GM12878 (cell line): ENCODE data around the gene PSMB10. TPM values are rescaled to one million over a fixed set of nuclear protein-coding genes. Genes with fewer than 3 reads are reported as not detected.

ENCODE experiments used
- BMI1 ChIP-seq: fragments of 450-650 bp; IDR thresholded peaks from 2 replicates; pipeline ENCODE4 v1.6.1; 2016; ENCODE audit warnings: mild to moderate bottlenecking, moderate library complexity, borderline replicate concordance
- DPF2 ChIP-seq: fragments of 450-650 bp; IDR thresholded peaks from 2 replicates; pipeline ENCODE4 v1.6.1; 2017; ENCODE audit warnings: mild to moderate bottlenecking
- EGR1 ChIP-seq, 2 experiments: IDR thresholded peaks; 1 replicate in 1 of 2; 2 replicates in 1 of 2; pipeline ENCODE4 v1.6.1; 2011 to 2012; ENCODE audit warnings: low read depth in 2 of 2, low read length in 2 of 2, borderline replicate concordance in 1 of 2, mild to moderate bottlenecking in 1 of 2, moderate library complexity in 1 of 2
- EZH2 ChIP-seq: IDR thresholded peaks from 2 replicates; pipeline ENCODE4 v1.6.1; 2012; ENCODE audit warnings: low read depth, mild to moderate bottlenecking, control low read depth, inconsistent platforms, low read length, borderline replicate concordance; ENCODE audit not compliant: control insufficient read depth
- FOXK2 ChIP-seq: fragments of 450-650 bp; IDR thresholded peaks from 2 replicates; pipeline ENCODE4 v1.6.1; 2017; ENCODE audit warnings: mild to moderate bottlenecking, moderate library complexity
- HCFC1 ChIP-seq: fragments of 150-350 bp; IDR thresholded peaks from 2 replicates; pipeline ENCODE4 v1.6.1; 2014; ENCODE audit warnings: low read length
- IKZF1 ChIP-seq: fragments of 450-650 bp; conservative IDR thresholded peaks from 2 replicates; pipeline ENCODE4 v1.6.1; 2017; ENCODE audit warnings: antibody characterized with exemption, mild to moderate bottlenecking
- KAT2A ChIP-seq: conservative IDR thresholded peaks from 2 replicates; pipeline ENCODE4 v1.6.1; 2011; ENCODE audit warnings: low read depth, low read length; ENCODE audit not compliant: control insufficient read depth
- NBN ChIP-seq: fragments of 450-650 bp; IDR thresholded peaks from 2 replicates; pipeline ENCODE4 v1.6.1; 2016
- POLR2A ChIP-seq: IDR thresholded peaks from 2 replicates; pipeline ENCODE4 v1.6.1; 2011; ENCODE audit warnings: low read depth, mild to moderate bottlenecking, low read length
- RELA ChIP-seq: fragments of 450-650 bp; IDR thresholded peaks from 2 replicates; pipeline ENCODE4 v1.8.0; 2014; ENCODE audit warnings: borderline replicate concordance; ENCODE audit not compliant: partially characterized antibody
- SIX5 ChIP-seq: IDR thresholded peaks from 2 replicates; pipeline ENCODE4 v1.6.1; 2011; ENCODE audit warnings: mild to moderate bottlenecking, low read depth, low read length, moderate library complexity; ENCODE audit not compliant: severe bottlenecking
- ZNF207 ChIP-seq: fragments of 450-650 bp; IDR thresholded peaks from 2 replicates; pipeline ENCODE4 v1.6.1; 2014; ENCODE audit warnings: antibody characterized with exemption, mild to moderate bottlenecking, borderline replicate concordance
- ZNF24 ChIP-seq: fragments of 450-650 bp; IDR thresholded peaks from 2 replicates; pipeline ENCODE4 v1.6.1; 2017; ENCODE audit warnings: antibody characterized with exemption, mild to moderate bottlenecking
- polyA plus RNA-seq, 11 experiments: library from polyadenylated mRNA; depleted of rRNA in 4 of 11; unstranded in 6 of 11; stranded (reverse) in 5 of 11; fragments of >200 nt; fragmentation: Nextera tagmentation in 4 of 11; fragmentation: Illumina TruSeq in 1 of 11; extraction: Ambion mirVana in 4 of 11; extraction: Trizol in 1 of 11; gene quantifications; 1 replicate in 1 of 11; 2 replicates in 10 of 11; pipeline versions ENCODE4 v1.2.1 to v1.2.3, GENCODE V29; 2011 to 2016; ENCODE audit warnings: inconsistent platforms in 2 of 11, missing spikeins in 2 of 11, low read depth in 1 of 11
- total RNA-seq, 4 experiments: library from RNA; depleted of rRNA in 3 of 4; stranded (reverse); fragments of >200 nt in 3 of 4; fragmentation: Illumina TruSeq in 1 of 4; extraction: Trizol in 1 of 4; gene quantifications; 2 replicates each; pipeline versions ENCODE4 v1.2.1 to v1.2.3, GENCODE V29; 2013 to 2021
- TF ChIP-seq, protein P1 (sequence below): fragments of 450-650 bp; formaldehyde crosslinking; IDR thresholded peaks from 2 replicates; pipeline ENCODE4 v1.5.0; 2022; ENCODE audit warnings: mild to moderate bottlenecking, missing genetic modification characterization
- TF ChIP-seq, protein P2 (sequence below): IDR thresholded peaks from 2 replicates; pipeline ENCODE4 v1.6.1; 2012; ENCODE audit warnings: improper control_type of control experiment, low read depth, low read length; ENCODE audit not compliant: insufficient replicate concordance
- TF ChIP-seq, protein P3 (sequence below): IDR thresholded peaks from 2 replicates; pipeline ENCODE4 v1.6.1; 2011; ENCODE audit warnings: borderline replicate concordance, low read depth, mild to moderate bottlenecking, moderate library complexity, low read length; ENCODE audit not compliant: insufficient read depth, poor library complexity, severe bottlenecking
- TF ChIP-seq, protein P4 (sequence below): fragments of 450-650 bp; IDR thresholded peaks from 2 replicates; pipeline ENCODE4 v1.6.1; 2016; ENCODE audit warnings: mild to moderate bottlenecking

PSMB10 gene
- total and polyA plus RNA-seq, 10 of the 15 experiments (the other 5 are each of a cell fraction or from before 2014, with no cell fraction given): 24.1 to 308 (median 151) TPM

DNA sequence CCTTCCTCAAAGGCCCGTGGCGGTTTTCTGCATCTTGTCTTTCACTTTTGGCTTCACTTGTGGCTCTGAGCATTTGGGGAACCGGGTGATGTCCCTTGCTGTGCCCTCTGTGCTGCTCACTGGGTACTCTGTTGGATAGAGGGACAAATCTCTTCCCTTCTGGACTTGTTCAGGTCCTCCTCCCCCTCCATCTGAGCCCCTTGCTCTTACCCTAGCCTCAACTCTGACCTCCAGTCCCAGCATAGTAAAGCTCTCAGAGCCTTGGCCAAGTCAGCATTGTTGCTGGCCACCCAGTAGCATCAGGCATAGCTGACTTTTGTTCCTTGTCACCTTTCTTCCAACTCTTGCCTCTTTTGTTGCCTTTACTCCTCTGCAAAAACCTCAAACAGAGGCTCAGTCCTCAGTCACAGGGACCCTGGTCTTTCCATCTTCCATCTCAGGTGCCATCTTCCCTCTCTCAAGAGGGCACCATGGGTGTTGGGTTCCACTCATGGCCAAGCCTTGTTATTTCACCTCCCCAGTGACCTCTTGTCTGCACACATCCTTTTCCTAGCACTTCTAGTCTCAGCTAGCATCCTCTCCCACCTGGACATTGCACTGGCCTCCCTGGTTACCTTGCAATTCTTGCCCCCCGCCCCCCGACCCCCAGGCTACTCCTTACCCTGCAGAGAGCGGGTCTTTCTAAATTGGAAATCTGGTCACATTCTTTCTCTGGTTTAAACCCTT lies 393 bp upstream of the PSMB10 start (continued):
- TF ChIP-seq, protein P1, sequence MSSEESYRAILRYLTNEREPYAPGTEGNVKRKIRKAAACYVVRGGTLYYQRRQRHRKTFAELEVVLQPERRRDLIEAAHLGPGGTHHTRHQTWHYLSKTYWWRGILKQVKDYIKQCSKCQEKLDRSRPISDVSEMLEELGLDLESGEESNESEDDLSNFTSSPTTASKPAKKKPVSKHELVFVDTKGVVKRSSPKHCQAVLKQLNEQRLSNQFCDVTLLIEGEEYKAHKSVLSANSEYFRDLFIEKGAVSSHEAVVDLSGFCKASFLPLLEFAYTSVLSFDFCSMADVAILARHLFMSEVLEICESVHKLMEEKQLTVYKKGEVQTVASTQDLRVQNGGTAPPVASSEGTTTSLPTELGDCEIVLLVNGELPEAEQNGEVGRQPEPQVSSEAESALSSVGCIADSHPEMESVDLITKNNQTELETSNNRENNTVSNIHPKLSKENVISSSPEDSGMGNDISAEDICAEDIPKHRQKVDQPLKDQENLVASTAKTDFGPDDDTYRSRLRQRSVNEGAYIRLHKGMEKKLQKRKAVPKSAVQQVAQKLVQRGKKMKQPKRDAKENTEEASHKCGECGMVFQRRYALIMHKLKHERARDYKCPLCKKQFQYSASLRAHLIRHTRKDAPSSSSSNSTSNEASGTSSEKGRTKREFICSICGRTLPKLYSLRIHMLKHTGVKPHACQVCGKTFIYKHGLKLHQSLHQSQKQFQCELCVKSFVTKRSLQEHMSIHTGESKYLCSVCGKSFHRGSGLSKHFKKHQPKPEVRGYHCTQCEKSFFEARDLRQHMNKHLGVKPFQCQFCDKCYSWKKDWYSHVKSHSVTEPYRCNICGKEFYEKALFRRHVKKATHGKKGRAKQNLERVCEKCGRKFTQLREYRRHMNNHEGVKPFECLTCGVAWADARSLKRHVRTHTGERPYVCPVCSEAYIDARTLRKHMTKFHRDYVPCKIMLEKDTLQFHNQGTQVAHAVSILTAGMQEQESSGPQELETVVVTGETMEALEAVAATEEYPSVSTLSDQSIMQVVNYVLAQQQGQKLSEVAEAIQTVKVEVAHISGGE (CRISPR knock-in tag): no peak
- TF ChIP-seq SIX5: no peak
- TF ChIP-seq EZH2: no peak
- no peak for TF ChIP-seq NBN
- TF ChIP-seq ZNF207: no peak
- TF ChIP-seq ZNF24: no peak
- TF ChIP-seq RELA: no peak
- TF ChIP-seq, protein P2, sequence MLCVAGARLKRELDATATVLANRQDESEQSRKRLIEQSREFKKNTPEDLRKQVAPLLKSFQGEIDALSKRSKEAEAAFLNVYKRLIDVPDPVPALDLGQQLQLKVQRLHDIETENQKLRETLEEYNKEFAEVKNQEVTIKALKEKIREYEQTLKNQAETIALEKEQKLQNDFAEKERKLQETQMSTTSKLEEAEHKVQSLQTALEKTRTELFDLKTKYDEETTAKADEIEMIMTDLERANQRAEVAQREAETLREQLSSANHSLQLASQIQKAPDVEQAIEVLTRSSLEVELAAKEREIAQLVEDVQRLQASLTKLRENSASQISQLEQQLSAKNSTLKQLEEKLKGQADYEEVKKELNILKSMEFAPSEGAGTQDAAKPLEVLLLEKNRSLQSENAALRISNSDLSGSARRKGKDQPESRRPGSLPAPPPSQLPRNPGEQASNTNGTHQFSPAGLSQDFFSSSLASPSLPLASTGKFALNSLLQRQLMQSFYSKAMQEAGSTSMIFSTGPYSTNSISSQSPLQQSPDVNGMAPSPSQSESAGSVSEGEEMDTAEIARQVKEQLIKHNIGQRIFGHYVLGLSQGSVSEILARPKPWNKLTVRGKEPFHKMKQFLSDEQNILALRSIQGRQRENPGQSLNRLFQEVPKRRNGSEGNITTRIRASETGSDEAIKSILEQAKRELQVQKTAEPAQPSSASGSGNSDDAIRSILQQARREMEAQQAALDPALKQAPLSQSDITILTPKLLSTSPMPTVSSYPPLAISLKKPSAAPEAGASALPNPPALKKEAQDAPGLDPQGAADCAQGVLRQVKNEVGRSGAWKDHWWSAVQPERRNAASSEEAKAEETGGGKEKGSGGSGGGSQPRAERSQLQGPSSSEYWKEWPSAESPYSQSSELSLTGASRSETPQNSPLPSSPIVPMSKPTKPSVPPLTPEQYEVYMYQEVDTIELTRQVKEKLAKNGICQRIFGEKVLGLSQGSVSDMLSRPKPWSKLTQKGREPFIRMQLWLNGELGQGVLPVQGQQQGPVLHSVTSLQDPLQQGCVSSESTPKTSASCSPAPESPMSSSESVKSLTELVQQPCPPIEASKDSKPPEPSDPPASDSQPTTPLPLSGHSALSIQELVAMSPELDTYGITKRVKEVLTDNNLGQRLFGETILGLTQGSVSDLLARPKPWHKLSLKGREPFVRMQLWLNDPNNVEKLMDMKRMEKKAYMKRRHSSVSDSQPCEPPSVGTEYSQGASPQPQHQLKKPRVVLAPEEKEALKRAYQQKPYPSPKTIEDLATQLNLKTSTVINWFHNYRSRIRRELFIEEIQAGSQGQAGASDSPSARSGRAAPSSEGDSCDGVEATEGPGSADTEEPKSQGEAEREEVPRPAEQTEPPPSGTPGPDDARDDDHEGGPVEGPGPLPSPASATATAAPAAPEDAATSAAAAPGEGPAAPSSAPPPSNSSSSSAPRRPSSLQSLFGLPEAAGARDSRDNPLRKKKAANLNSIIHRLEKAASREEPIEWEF: no peak
- no peak for TF ChIP-seq POLR2A
- TF ChIP-seq DPF2: no peak
- TF ChIP-seq BMI1: no peak
- no peak for TF ChIP-seq HCFC1
- TF ChIP-seq, protein P3, sequence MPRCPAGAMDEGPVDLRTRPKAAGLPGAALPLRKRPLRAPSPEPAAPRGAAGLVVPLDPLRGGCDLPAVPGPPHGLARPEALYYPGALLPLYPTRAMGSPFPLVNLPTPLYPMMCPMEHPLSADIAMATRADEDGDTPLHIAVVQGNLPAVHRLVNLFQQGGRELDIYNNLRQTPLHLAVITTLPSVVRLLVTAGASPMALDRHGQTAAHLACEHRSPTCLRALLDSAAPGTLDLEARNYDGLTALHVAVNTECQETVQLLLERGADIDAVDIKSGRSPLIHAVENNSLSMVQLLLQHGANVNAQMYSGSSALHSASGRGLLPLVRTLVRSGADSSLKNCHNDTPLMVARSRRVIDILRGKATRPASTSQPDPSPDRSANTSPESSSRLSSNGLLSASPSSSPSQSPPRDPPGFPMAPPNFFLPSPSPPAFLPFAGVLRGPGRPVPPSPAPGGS: no peak
- TF ChIP-seq EGR1 (IDR thresholded peaks at IDR 0.05; ENCODE audit: borderline replicate concordance in 1 of 2, low read depth in 2 of 2, low read length in 2 of 2): no peak
- 0 out of 2 replicates have a peak, but pooled peaks have one; percentile 25 for TF ChIP-seq FOXK2
- TF ChIP-seq, protein P4, sequence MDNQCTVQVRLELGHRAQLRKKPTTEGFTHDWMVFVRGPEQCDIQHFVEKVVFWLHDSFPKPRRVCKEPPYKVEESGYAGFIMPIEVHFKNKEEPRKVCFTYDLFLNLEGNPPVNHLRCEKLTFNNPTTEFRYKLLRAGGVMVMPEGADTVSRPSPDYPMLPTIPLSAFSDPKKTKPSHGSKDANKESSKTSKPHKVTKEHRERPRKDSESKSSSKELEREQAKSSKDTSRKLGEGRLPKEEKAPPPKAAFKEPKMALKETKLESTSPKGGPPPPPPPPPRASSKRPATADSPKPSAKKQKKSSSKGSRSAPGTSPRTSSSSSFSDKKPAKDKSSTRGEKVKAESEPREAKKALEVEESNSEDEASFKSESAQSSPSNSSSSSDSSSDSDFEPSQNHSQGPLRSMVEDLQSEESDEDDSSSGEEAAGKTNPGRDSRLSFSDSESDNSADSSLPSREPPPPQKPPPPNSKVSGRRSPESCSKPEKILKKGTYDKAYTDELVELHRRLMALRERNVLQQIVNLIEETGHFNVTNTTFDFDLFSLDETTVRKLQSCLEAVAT: no peak
- no peak for TF ChIP-seq KAT2A
- no peak for TF ChIP-seq IKZF1
